ENCODE results near the gene STIM1. TPM values are rescaled to one million over a fixed set of nuclear protein-coding genes. Genes with fewer than 3 reads are reported as not detected.

The STIM1 gene
- total RNA-seq, 2 experiments from 2014 or later, result 111 to 113 TPM

- Mint-ChIP-seq H3K36me3 (ENCODE audit: low read depth) (peaks cover 4% of the 10 kb centered on the region), H3K4me1 (peaks cover 59% of the 10 kb centered on the region), H3K27me3 (no peaks in the 10 kb centered on the region), H3K27ac (no peak overlapping the region), H3K9me3 (no peaks in the 10 kb centered on the region), H3K4me3 (no peak overlapping the region)
- CTCF ChIA-PET, result interaction anchor here (3.4 to 3.7 kb wide), 2 partner anchors 53 to 166 kb away, joined by 17 to 24 read pairs; partner anchors contain the start of gene STIM1
- POLR2A ChIA-PET, result no interaction called here
- DNase-seq, result no peak
Measured at GRCh38 chr11:3907590-3907989, 52.1 kb downstream of the STIM1 start.

- Mint-ChIP-seq H3K27ac (no peak overlapping the region), H3K9me3 (no peaks in the 10 kb centered on the region), H3K36me3 (ENCODE audit: low read depth) (peaks cover 6% of the 10 kb centered on the region), H3K4me3 (no peak overlapping the region), H3K27me3 (no peaks in the 10 kb centered on the region), H3K4me1 (peaks cover 50% of the 10 kb centered on the region)
- no peak for DNase-seq
- ChIA-PET POLR2A (no interaction called here), CTCF (interaction anchor here (0.6 to 2.2 kb wide), 2 partner anchors 52 to 55 kb away, joined by 3 to 9 read pairs; no protein-coding TSS in a partner anchor)
Measured at GRCh38 chr11:3909901-3910300, 54.4 kb downstream of the STIM1 start.

- CTCF ChIA-PET, result interaction anchor here (0.8 to 1.0 kb wide), 4 partner anchors 11 to 57 kb away, joined by 3 read pairs; partner anchors contain the start of gene STIM1
Measured at GRCh38 chr11:3911908-3912505, 56.5 kb downstream of the STIM1 start.

GRCh38 chr11:3913921-3914320 lies 58.5 kb downstream of the STIM1 start:
- Mint-ChIP-seq H3K27me3 (no peaks in the 10 kb centered on the region), H3K9me3 (no peaks in the 10 kb centered on the region), H3K4me1 (peaks cover 52% of the 10 kb centered on the region), H3K36me3 (ENCODE audit: low read depth) (peaks cover 24% of the 10 kb centered on the region), H3K4me3 (no peak overlapping the region), H3K27ac (no peak overlapping the region)
- POLR2A ChIA-PET, result interaction anchor here (1.0 kb wide), 1 partner anchor 8 kb away, joined by 3 read pairs; no protein-coding TSS in a partner anchor
- CTCF ChIA-PET, result interaction anchor here (1.8 kb wide), 1 partner anchor 59 kb away, joined by 8 read pairs; the partner anchor contains the start of gene STIM1
- no peak for DNase-seq

More at GRCh38 chr11:3911908-3912505, 56.5 kb downstream of the STIM1 start:
- Mint-ChIP-seq H3K4me1 (peaks cover 43% of the 10 kb centered on the region), H3K9me3 (no peaks in the 10 kb centered on the region), H3K27ac (no peak overlapping the region), H3K27me3 (no peaks in the 10 kb centered on the region), H3K4me3 (no peak overlapping the region), H3K36me3 (ENCODE audit: low read depth) (peaks cover 10% of the 10 kb centered on the region)
- no peak for DNase-seq
- POLR2A ChIA-PET, result interaction anchor here (0.8 to 0.9 kb wide), 4 partner anchors 21 to 183 kb away, joined by 3 to 6 read pairs (median 3); partner anchors contain the start of gene STIM1

GRCh38 chr11:3914805-3915204 lies 59.3 kb downstream of the STIM1 start:
- ChIA-PET CTCF (interaction anchor here (1.4 to 1.8 kb wide), 2 partner anchors 60 to 65 kb away, joined by 4 to 8 read pairs; partner anchors contain the start of gene STIM1), POLR2A (interaction anchor here (0.6 kb wide), 1 partner anchor 50 kb away, joined by 3 read pairs; no protein-coding TSS in a partner anchor)
- DNase-seq, result no peak
- Mint-ChIP-seq H3K9me3 (no peaks in the 10 kb centered on the region), H3K4me1 (peaks cover 57% of the 10 kb centered on the region), H3K36me3 (ENCODE audit: low read depth) (peaks cover 30% of the 10 kb centered on the region), H3K27me3 (no peaks in the 10 kb centered on the region), H3K4me3 (no peak overlapping the region), H3K27ac (no peak overlapping the region)

- POLR2A ChIA-PET, result interaction anchor here (1.1 kb wide), 1 partner anchor 39 kb away, joined by 3 read pairs; no protein-coding TSS in a partner anchor
- H3K4me1 Mint-ChIP-seq, result peaks cover 72% of the 10 kb centered on the region
- H3K36me3 Mint-ChIP-seq (ENCODE audit: low read depth), result peaks cover 35% of the 10 kb centered on the region
- peak overlapping the region; percentile 66 for H3K27ac Mint-ChIP-seq
- H3K4me3 Mint-ChIP-seq, result no peak overlapping the region
- no peaks in the 10 kb centered on the region for H3K27me3 Mint-ChIP-seq
- DNase-seq, result no peak
- CTCF ChIA-PET, result interaction anchor here (1.0 to 1.5 kb wide), 3 partner anchors 9 to 62 kb away, joined by 3 to 8 read pairs (median 3); partner anchors contain the start of gene STIM1
- no peaks in the 10 kb centered on the region for H3K9me3 Mint-ChIP-seq
Measured at GRCh38 chr11:3916962-3917361, 61.5 kb downstream of the STIM1 start.

GRCh38 chr11:3920148-3920852 lies 64.8 kb downstream of the STIM1 start:
- Mint-ChIP-seq H3K27ac (peak overlapping the region; percentile 89), H3K36me3 (ENCODE audit: low read depth) (peaks cover 44% of the 10 kb centered on the region), H3K9me3 (no peaks in the 10 kb centered on the region), H3K4me3 (peak overlapping the region; percentile 22), H3K27me3 (no peaks in the 10 kb centered on the region), H3K4me1 (peaks cover 64% of the 10 kb centered on the region)
- CTCF ChIA-PET, result interaction anchor here (1.0 kb wide), 2 partner anchors 65 to 152 kb away, joined by 3 to 4 read pairs; partner anchors contain the start of gene STIM1
- POLR2A ChIA-PET, result interaction anchor here (0.7 to 4.7 kb wide), 4 partner anchors 22 to 65 kb away, joined by 3 to 21 read pairs (median 4); partner anchors contain the start of gene STIM1
- DNase-seq, result peak; percentile 84

GRCh38 chr11:3922056-3922455 lies 66.6 kb downstream of the STIM1 start:
- CTCF ChIA-PET, result interaction anchor here (1.0 kb wide), 1 partner anchor 26 kb away, joined by 3 read pairs; no protein-coding TSS in a partner anchor
- H3K27me3 Mint-ChIP-seq, result no peaks in the 10 kb centered on the region

GRCh38 chr11:3925513-3925912 lies 70.0 kb downstream of the STIM1 start:
- ChIA-PET POLR2A (interaction anchor here (1.1 to 1.7 kb wide), 2 partner anchors 12 to 71 kb away, joined by 5 read pairs; partner anchors contain the start of gene STIM1), CTCF (interaction anchor here (1.1 to 3.4 kb wide), 5 partner anchors 9 to 147 kb away, joined by 3 to 15 read pairs (median 7); partner anchors contain the start of gene STIM1)
- H3K4me3 Mint-ChIP-seq, result no peak overlapping the region
- no peak for DNase-seq
- peaks cover 39% of the 10 kb centered on the region for H3K36me3 Mint-ChIP-seq (ENCODE audit: low read depth)
- H3K27ac Mint-ChIP-seq, result no peak overlapping the region
- peaks cover 23% of the 10 kb centered on the region for H3K4me1 Mint-ChIP-seq
- H3K9me3 Mint-ChIP-seq, result no peaks in the 10 kb centered on the region
- no peaks in the 10 kb centered on the region for H3K27me3 Mint-ChIP-seq

More at GRCh38 chr11:3922056-3922455, 66.6 kb downstream of the STIM1 start:
- Mint-ChIP-seq H3K9me3 (no peaks in the 10 kb centered on the region), H3K36me3 (ENCODE audit: low read depth) (peaks cover 40% of the 10 kb centered on the region), H3K4me3 (no peak overlapping the region), H3K4me1 (peaks cover 55% of the 10 kb centered on the region), H3K27ac (no peak overlapping the region)
- POLR2A ChIA-PET, result interaction anchor here (4.7 kb wide), 1 partner anchor 67 kb away, joined by 21 read pairs; the partner anchor contains the start of gene STIM1
- DNase-seq, result no peak

- H3K36me3 Mint-ChIP-seq (ENCODE audit: low read depth), result peaks cover 39% of the 10 kb centered on the region
- no peaks in the 10 kb centered on the region for H3K9me3 Mint-ChIP-seq
- DNase-seq, result no peak
- no peaks in the 10 kb centered on the region for H3K27me3 Mint-ChIP-seq
- no peak overlapping the region for H3K27ac Mint-ChIP-seq
- peaks cover 15% of the 10 kb centered on the region for H3K4me1 Mint-ChIP-seq
- ChIA-PET CTCF (interaction anchor here (1.1 to 3.4 kb wide), 6 partner anchors 11 to 146 kb away, joined by 3 to 15 read pairs (median 6); partner anchors contain the start of gene STIM1), POLR2A (interaction anchor here (1.0 to 1.7 kb wide), 4 partner anchors 11 to 86 kb away, joined by 4 to 6 read pairs (median 4); partner anchors contain the start of genes RHOG and STIM1)
- no peak overlapping the region for H3K4me3 Mint-ChIP-seq
Measured at GRCh38 chr11:3926458-3927095, 71.1 kb downstream of the STIM1 start.

GRCh38 chr11:3927129-3927796 lies 71.8 kb downstream of the STIM1 start:
- Mint-ChIP-seq H3K27ac (no peak overlapping the region), H3K36me3 (ENCODE audit: low read depth) (peaks cover 37% of the 10 kb centered on the region), H3K4me3 (no peak overlapping the region), H3K9me3 (no peaks in the 10 kb centered on the region), H3K27me3 (no peaks in the 10 kb centered on the region), H3K4me1 (peaks cover 9% of the 10 kb centered on the region)
- ChIA-PET POLR2A (interaction anchor here (1.0 to 1.7 kb wide), 5 partner anchors 10 to 86 kb away, joined by 4 to 6 read pairs (median 5); partner anchors contain the start of genes RHOG and STIM1), CTCF (interaction anchor here (1.1 to 3.4 kb wide), 5 partner anchors 10 to 145 kb away, joined by 3 to 15 read pairs (median 7); partner anchors contain the start of gene STIM1)
- DNase-seq, result no peak

All from activated CD4-positive, alpha-beta memory T cell treated with anti-CD3 and anti-CD28 coated beads, Interleukin-2, amount 10 ng/mL, durations not matched to agents 7 days and 5 days (primary cell).